ENCODE measurements around the gene CENPQ.
"Not testable (repeated sequence)": the region's sequence is repeated elsewhere in the genome, so short reads cannot be mapped to it uniquely, and the experiment has no call there.

Gene CENPQ

GRCh38 chr6:49462927-49463611 is at the start of gene CENPQ, which contains the start of gene MMUT:
Gene CENPQ (plus strand): TSS chr6:49463370. CDS start chr6:49470177, 6,807 bp downstream.
Gene MMUT (minus strand): TSS chr6:49463253. CDS start chr6:49459466, 3,787 bp downstream.
- peak; percentile 90 for DNase-seq

- no peak for DNase-seq
These were observed 47.8 kb upstream of the CENPQ start for GRCh38 chr6:49415358-49415757.

- no peak for DNase-seq
These were observed 47.0 kb upstream of the CENPQ start for GRCh38 chr6:49416195-49416594.

GRCh38 chr6:49423817-49424216 is 39.4 kb upstream of the CENPQ start:
- no peak for DNase-seq

GRCh38 chr6:49430187-49430586 is 33.0 kb upstream of the CENPQ start:
- no peak for DNase-seq

GRCh38 chr6:49430866-49431265 is 32.3 kb upstream of the CENPQ start:
- DNase-seq = no peak

GRCh38 chr6:49453221-49453620 is 9.9 kb upstream of the CENPQ start:
- DNase-seq = no peak

GRCh38 chr6:49454787-49455709 is 8.1 kb upstream of the CENPQ start:
- no peak for DNase-seq

GRCh38 chr6:49457771-49458170 is 5.4 kb upstream of the CENPQ start:
- no peak for DNase-seq

- DNase-seq = no peak
These were observed 1.1 kb upstream of the CENPQ start for GRCh38 chr6:49462071-49462470.

- DNase-seq = no peak
These were observed 607 bp upstream of the CENPQ start for GRCh38 chr6:49462599-49462926.

- DNase-seq = no peak
These were observed 420 bp downstream of the CENPQ start for GRCh38 chr6:49463612-49463967.

GRCh38 chr6:49464691-49465090 is 1.5 kb downstream of the CENPQ start:
- no peak for DNase-seq

GRCh38 chr6:49468042-49468441 is 4.9 kb downstream of the CENPQ start:
- DNase-seq = no peak

- not testable (repeated sequence) for DNase-seq
These were observed 13.4 kb downstream of the CENPQ start for GRCh38 chr6:49476564-49476963.

GRCh38 chr6:49479308-49479970 is 16.3 kb downstream of the CENPQ start:
- no peak for DNase-seq

GRCh38 chr6:49481846-49482245 is 18.7 kb downstream of the CENPQ start:
- DNase-seq = not testable (repeated sequence)

- DNase-seq = not testable (repeated sequence)
These were observed 20.2 kb downstream of the CENPQ start for GRCh38 chr6:49483380-49483779.

- DNase-seq = no peak
These were observed 27.5 kb downstream of the CENPQ start for GRCh38 chr6:49490633-49491032.

- DNase-seq = no peak
These were observed 34.1 kb downstream of the CENPQ start for GRCh38 chr6:49497304-49497703.

GRCh38 chr6:49499126-49499525 is 36.0 kb downstream of the CENPQ start:
- DNase-seq = no peak

- DNase-seq = no peak
These were observed 36.5 kb downstream of the CENPQ start, which contains the start of gene GLYATL3 for GRCh38 chr6:49499623-49500022. Gene GLYATL3 (plus strand): TSS chr6:49499923. CDS start chr6:49511991, 12,068 bp downstream.

- DNase-seq = no peak
These were observed 41.5 kb downstream of the CENPQ start for GRCh38 chr6:49504666-49505065.

Data from DMS 273 treated with DMSO at 0.1 percent for 48 hours (cell line).